Dermis lymphatic vessel endothelial cell (primary cell): ENCODE results near the gene VPS39. TPM values are rescaled to one million over a fixed set of nuclear protein-coding genes. Genes with fewer than 3 reads are reported as not detected.

Source experiments
- total RNA-seq: library from RNA; depleted of rRNA; stranded (reverse); fragments of >200 nt; gene quantifications from 2 replicates; pipeline ENCODE4 v1.2.1, GENCODE V29; 2014

The VPS39 gene
- total RNA-seq, result 30.8 and 40.0 TPM in 2 replicates

DNA sequence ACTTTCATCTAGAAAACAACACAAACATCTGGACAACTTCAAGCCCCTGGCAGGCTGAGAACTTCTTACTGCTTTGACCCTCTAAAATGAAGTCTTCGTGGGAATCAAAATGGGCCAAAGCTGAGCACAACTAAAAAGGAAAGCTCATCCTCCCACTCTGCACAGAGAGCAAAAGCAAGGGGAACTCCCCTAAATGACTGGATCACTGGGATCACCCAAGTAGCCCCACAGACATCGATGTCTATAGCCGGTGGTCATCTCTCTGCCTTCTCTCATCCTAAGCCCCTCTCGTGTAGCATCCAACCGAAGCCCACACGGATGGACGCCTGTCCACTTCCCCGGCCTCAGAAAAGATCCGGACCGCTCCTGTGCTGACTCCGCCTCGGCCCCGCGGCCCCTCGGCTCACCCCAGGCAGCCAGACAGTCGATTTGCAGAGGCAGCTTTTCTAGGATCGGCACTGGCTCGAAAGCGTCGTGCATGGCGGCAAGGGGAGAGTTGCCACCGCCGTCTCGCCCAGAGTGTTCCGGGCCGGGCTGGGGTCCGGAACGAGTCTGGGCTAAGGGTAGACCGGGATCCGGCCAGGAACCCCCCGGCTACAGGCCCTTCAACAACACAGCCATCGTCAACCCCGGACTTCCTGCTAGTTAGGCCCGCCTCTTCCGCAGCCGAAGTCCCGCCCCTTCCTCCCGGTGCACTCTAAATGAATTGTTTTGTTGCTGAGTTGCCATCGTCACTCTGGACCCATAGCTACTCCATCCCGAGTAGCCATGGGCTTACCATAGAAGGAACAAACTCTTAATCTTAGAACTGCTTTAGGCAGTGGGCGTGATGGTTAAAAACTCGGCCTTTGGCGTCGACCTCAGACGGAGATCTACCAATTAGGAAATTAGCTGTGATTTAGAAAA is at the start of gene VPS39:
VPS39 (minus strand) TSS at position 631 of the 906 bp plus-strand sequence; CDS start at position 480, 151 bp downstream.

GRCh38 chr15:42156243-42156922 is 51.7 kb downstream of the VPS39 start, which contains the start of gene PLA2G4F:
PLA2G4F (minus strand) TSS chr15:42156636; CDS start chr15:42156549, 87 bp downstream.

Other genes with a start within 250 kb of the VPS39 start
- gene EHD4, start 235.7 kb downstream of the VPS39 start, total RNA-seq, result 31.1 and 33.7 TPM in 2 replicates
- not detected in 2 replicates for gene PLA2G4E, start 187.3 kb downstream of the VPS39 start, total RNA-seq
- not detected in 2 replicates for gene PLA2G4D, start 113.7 kb downstream of the VPS39 start, total RNA-seq
- not detected in 2 replicates for gene PLA2G4F, start 51.7 kb downstream of the VPS39 start, total RNA-seq
- 14.0 and 14.4 TPM in 2 replicates for gene GANC, start 64.9 kb upstream of the VPS39 start, total RNA-seq
- 61.5 and 64.3 TPM in 2 replicates for gene TMEM87A, start 65.1 kb upstream of the VPS39 start, total RNA-seq
- gene CAPN3, start 151.2 kb upstream of the VPS39 start, total RNA-seq, result 0.65 and 0.69 TPM in 2 replicates